RWPE1 (cell line): ENCODE results near the gene WNT7B.

Experiments
- CTCF ChIA-PET: fragments of 350-600 bp; sonication (Branson Sonifier 250); formaldehyde crosslinking; extraction: SDS; loops from one replicate; lab custom pipeline; 2021; lab: Yijun Ruan, JAX
- POLR2A ChIA-PET: fragments of 400-600 bp; formaldehyde crosslinking; extraction: SDS; loops from one replicate; lab custom pipeline; 2020; ENCODE audit warnings: antibody characterized with exemption; ENCODE audit not compliant: low non-redundant PET; lab: Yijun Ruan, JAX
- DNase-seq: peaks from one replicate; pipeline ENCODE4 v3.0.0; 2012; ENCODE audit warnings: low spot score
- H3K27ac ChIP-seq: fragments of 450-650 bp; 2 replicates; pipeline ENCODE4 v1.5.1; 2017
- TF ChIP-seq, protein P1 (sequence below): fragments of 450-650 bp; conservative IDR thresholded peaks from 2 replicates; pipeline ENCODE4 v1.5.1; 2017; ENCODE audit warnings: low read depth, mild to moderate bottlenecking

The WNT7B gene

DNA sequence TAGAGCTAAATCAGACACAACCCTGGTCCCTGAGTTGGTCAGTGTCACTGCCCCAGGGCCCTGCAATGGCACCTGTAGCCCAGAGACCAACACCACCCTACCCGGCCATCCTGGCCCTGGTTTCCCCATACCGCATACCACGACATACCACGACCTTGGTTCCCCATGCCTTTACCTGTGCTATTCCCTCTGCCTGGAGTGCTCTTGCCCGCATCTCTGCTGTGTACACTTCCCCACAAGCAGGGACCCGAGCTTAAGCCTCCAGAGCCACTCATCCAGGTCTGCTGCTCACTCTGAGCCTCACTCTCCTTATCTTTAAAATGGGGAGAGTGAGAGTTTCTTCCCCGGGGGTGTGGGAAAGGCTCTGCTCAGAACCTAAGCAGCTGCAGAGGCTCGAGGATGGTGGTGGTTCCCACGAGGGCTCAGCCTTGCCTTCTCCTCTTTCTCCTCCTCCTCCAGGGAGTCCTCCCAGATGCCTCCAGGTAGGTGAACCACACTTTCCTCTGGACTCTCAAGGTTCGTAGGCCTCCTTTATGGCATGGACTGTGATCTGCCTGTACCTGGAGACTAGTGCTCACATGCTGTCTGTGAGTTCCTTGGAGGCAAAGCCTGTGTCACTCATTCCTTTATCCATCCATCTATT, 48.1 kb downstream of the WNT7B start:
- TF ChIP-seq, protein P1, sequence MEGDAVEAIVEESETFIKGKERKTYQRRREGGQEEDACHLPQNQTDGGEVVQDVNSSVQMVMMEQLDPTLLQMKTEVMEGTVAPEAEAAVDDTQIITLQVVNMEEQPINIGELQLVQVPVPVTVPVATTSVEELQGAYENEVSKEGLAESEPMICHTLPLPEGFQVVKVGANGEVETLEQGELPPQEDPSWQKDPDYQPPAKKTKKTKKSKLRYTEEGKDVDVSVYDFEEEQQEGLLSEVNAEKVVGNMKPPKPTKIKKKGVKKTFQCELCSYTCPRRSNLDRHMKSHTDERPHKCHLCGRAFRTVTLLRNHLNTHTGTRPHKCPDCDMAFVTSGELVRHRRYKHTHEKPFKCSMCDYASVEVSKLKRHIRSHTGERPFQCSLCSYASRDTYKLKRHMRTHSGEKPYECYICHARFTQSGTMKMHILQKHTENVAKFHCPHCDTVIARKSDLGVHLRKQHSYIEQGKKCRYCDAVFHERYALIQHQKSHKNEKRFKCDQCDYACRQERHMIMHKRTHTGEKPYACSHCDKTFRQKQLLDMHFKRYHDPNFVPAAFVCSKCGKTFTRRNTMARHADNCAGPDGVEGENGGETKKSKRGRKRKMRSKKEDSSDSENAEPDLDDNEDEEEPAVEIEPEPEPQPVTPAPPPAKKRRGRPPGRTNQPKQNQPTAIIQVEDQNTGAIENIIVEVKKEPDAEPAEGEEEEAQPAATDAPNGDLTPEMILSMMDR = no peak
- peak overlapping the region; percentile 80 for H3K27ac ChIP-seq
- ChIA-PET CTCF (no interaction called here), POLR2A (no interaction called here)
- no peak for DNase-seq

DNA sequence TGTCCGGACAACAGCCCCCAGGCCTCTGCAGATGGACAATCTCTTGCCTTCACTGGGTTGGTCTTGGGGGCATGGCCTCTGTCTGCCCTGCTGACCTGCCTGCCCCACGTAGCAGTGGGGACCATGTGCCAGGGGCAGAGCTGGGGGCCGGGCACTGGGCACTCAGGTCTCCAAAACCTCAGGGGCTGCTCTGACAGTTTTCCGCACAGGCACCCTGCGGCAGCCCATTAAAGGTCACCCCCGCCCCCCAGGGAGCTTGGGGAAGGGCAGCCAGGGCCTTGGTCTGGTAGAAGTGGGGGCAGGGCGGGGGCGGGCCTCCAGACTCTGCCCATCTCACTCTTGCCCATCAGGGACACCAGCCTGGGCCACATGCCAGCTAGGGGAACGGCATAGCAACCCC, 49.9 kb downstream of the WNT7B start:
- TF ChIP-seq, protein P1 = no peak
- peak overlapping the region; percentile 80 for H3K27ac ChIP-seq
- DNase-seq = no peak
- CTCF ChIA-PET = interaction anchor here (0.6 kb wide), 1 partner anchor 349 kb away, joined by 3 read pairs; no protein-coding TSS in a partner anchor
- POLR2A ChIA-PET = no interaction called here

DNA sequence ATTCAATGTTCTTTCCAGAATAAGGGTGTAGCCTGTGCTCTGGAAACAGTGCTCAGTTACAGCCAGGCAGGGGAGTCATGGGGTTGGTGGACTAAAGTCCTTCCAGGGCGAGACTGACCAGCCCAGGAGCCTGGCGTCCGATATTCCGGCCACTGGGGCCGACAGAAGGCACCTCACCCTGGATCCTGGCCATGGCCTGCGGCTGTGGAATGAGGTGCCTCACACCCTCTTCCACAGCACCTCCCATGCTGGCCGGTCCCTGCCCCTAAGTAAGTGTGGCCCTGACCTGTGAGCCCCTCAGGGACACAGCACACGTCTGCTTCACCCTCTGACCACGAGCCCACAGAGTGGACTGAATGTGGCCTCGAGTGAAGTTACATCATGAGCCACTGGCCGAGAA, 50.5 kb downstream of the WNT7B start:
- ChIA-PET CTCF (interaction anchor here (0.6 kb wide), 2 partner anchors 126 to 348 kb away, joined by 3 read pairs; no protein-coding TSS in a partner anchor), POLR2A (no interaction called here)
- no peak for DNase-seq
- TF ChIP-seq, protein P1 = no peak
- peak overlapping the region; percentile 80 for H3K27ac ChIP-seq

GRCh38 chr22:45925811-45926351, 51.1 kb downstream of the WNT7B start:
- ChIA-PET POLR2A (no interaction called here), CTCF (interaction anchor here (0.6 kb wide), 1 partner anchor 126 kb away, joined by 3 read pairs; no protein-coding TSS in a partner anchor)
- TF ChIP-seq, protein P1 = no peak
- peak overlapping the region; percentile 80 for H3K27ac ChIP-seq
- DNase-seq = peak; percentile 36

GRCh38 chr22:45923835-45924234, 53.1 kb downstream of the WNT7B start:
- peak overlapping the region; percentile 61 for H3K27ac ChIP-seq
- TF ChIP-seq, protein P1 = no peak
- ChIA-PET CTCF (no interaction called here), POLR2A (no interaction called here)
- no peak for DNase-seq

DNA sequence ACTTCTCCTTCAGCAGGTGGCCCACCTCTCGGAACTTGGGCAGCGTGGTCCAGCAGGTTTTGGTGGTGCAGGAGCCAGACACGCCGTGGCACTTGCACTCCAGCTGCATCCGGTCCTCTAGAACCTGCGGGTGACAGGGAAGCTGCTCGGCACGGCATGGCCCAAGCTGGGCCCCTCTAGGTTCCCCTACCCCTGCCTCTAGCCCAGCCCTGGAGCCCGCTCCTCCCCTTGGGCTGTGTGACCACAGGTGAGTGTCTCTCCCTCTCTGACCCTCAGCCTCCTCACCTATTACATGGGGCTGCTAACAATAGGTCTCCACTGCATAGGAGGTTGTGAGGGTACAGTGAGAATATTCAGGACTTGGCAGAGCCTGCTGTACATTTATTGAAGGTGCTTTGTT, 53.8 kb downstream of the WNT7B start:
- H3K27ac ChIP-seq = peak overlapping the region; percentile 61
- no peak for DNase-seq
- ChIA-PET CTCF (interaction anchor here (0.5 kb wide), 1 partner anchor 12 kb away, joined by 3 read pairs; no protein-coding TSS in a partner anchor), POLR2A (no interaction called here)
- TF ChIP-seq, protein P1 = no peak
